ENCODE measurements around the gene NADSYN1.

- TF ChIP-seq ZBTB20 (tag by site-specific recombination; IDR thresholded peaks at IDR 0.05) (no peak), ZNF530 (tag by site-specific recombination; IDR thresholded peaks at IDR 0.05; ENCODE audit: low read depth) (no peak), OSR2 (tag by site-specific recombination; IDR thresholded peaks at IDR 0.05) (no peak), ZNF629 (tag by site-specific recombination; IDR thresholded peaks at IDR 0.05) (no peak), IKZF3 (tag by site-specific recombination; IDR thresholded peaks at IDR 0.05) (no peak)
- TF ChIP-seq, protein P1, sequence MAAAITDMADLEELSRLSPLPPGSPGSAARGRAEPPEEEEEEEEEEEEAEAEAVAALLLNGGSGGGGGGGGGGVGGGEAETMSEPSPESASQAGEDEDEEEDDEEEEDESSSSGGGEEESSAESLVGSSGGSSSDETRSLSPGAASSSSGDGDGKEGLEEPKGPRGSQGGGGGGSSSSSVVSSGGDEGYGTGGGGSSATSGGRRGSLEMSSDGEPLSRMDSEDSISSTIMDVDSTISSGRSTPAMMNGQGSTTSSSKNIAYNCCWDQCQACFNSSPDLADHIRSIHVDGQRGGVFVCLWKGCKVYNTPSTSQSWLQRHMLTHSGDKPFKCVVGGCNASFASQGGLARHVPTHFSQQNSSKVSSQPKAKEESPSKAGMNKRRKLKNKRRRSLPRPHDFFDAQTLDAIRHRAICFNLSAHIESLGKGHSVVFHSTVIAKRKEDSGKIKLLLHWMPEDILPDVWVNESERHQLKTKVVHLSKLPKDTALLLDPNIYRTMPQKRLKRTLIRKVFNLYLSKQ (tag by site-specific recombination; IDR thresholded peaks at IDR 0.05; ENCODE audit: borderline replicate concordance) = no peak
Observed at GRCh38 chr11:71442123-71442522, 10.9 kb upstream of the NADSYN1 start.
